ENCODE results near the gene RSPH1. TPM values are rescaled to one million over a fixed set of nuclear protein-coding genes. Genes with fewer than 3 reads are reported as not detected.

Gene RSPH1
- total RNA-seq, 1 experiment from 2014 or later = 0.31 TPM

DNA sequence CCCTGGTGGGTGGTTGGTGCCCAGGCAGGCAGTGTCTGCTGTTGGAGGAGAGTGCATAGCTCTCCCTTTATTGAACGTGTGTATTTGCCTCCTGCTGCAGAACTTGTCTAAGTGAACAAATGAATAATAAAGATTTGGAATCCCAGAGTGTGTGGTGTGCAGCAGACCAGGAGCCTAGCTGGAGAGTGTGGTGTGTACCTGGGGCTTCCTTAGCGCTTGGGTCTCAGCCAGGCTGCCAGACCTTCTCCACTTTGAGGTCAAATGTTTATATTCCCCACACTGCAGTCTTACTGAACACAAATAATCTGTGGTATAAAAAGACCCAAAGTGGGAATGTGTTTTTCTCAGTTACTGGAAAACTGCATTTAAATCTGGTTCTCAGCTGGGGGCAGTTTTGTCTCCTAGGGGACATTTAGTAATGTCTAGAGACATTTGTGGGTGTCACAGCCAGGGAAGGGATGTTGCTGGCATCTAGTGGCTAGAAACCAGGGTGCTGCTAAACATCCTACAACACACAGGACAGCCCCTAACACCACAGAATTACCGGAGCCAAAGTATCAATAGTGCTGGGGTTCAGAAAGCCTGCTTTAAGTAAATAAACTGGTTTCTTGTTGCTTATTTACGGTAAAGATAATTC, 41.2 kb upstream of the RSPH1 start:
- Histone ChIP-seq H3K18ac (ENCODE audit: insufficient read length, low read depth, low read length) (no peak overlapping the region), H3K23ac (ENCODE audit: insufficient read length, low read depth, low read length) (no peak overlapping the region), H4K20me1 (ENCODE audit: control insufficient read depth, insufficient read depth, insufficient read length) (no peaks in the 10 kb centered on the region), H3K4me1 (ENCODE audit: insufficient read depth, low read length) (peaks cover 2% of the 10 kb centered on the region; the same call in 1 of the 2 replicates), H2BK15ac (ENCODE audit: low read depth, low read length) (no peak overlapping the region), H3K27me3 (ENCODE audit: insufficient read depth, low read length) (no peaks in the 10 kb centered on the region), H3K23me2 (ENCODE audit: insufficient read length, low read depth, low read length, poor library complexity, severe bottlenecking) (no peaks in the 10 kb centered on the region), H3K9me3 (ENCODE audit: control insufficient read depth, low read depth, low read length) (no peaks in the 10 kb centered on the region), H2BK12ac (ENCODE audit: insufficient read length, low read depth, low read length) (no peak overlapping the region), H3K9ac (ENCODE audit: extremely low read depth, insufficient read length, low read length) (no peak overlapping the region), H3K4me2 (ENCODE audit: insufficient read depth, insufficient read length, low read length) (no peak overlapping the region), H3K79me2 (ENCODE audit: insufficient read depth, low read length) (no peaks in the 10 kb centered on the region), H2AFZ (ENCODE audit: low read length) (no peak overlapping the region), H3K14ac (ENCODE audit: insufficient read depth, low read length) (no peak overlapping the region), H2AK5ac (ENCODE audit: insufficient read length, low read length) (no peak overlapping the region), H2BK5ac (ENCODE audit: insufficient read length, low read length) (no peak overlapping the region), H3K79me1 (ENCODE audit: insufficient read depth, low read depth, low read length, poor library complexity, severe bottlenecking) (no peaks in the 10 kb centered on the region), H3T11ph (ENCODE audit: low read length) (no peak overlapping the region), H4K5ac (ENCODE audit: insufficient read length, low read depth, low read length) (no peak overlapping the region), H2BK120ac (ENCODE audit: low read depth, low read length, poor library complexity, severe bottlenecking) (no peak overlapping the region), H3K27ac (ENCODE audit: insufficient read length, low read depth, low read length) (no peak overlapping the region), H2BK20ac (ENCODE audit: low read depth, low read length, poor library complexity, severe bottlenecking) (no peak overlapping the region), H3K56ac (ENCODE audit: insufficient read length, low read depth, low read length) (no peak overlapping the region), H3K4ac (ENCODE audit: low read depth, low read length) (no peak overlapping the region), H4K8ac (replicated peaks; ENCODE audit: insufficient read length, low read depth, low read length) (no peak overlapping the region), H4K91ac (ENCODE audit: insufficient read length, low read depth, low read length) (no peak overlapping the region)
- no peak for DNase-seq
- TF ChIP-seq CTCF (conservative IDR thresholded peaks at IDR 0.05) = peak; percentile 46
- no peaks in the 10 kb centered on the region for H3K9me3 Mint-ChIP-seq
- no CpG with 5 or more reads among the region's 4 CpGs for WGBS (ENCODE audit: extremely low coverage, insufficient read length, low lambda C conversion rate)
- H3K4me1 Mint-ChIP-seq = peaks cover 14 to 16% of the 10 kb centered on the region in 2 experiments
- H3K27me3 Mint-ChIP-seq (ENCODE audit: low read depth) = no peaks in the 10 kb centered on the region
- 0 out of 7 replicates have a peak overlapping the region, but pooled peaks of 1 of the 3 experiments have one; percentile 25 for H3K27ac Mint-ChIP-seq
- H3K4me3 Mint-ChIP-seq = no peak overlapping the region
- H3K36me3 Mint-ChIP-seq (ENCODE audit: insufficient read depth in 1 of 3, low read depth in 3 of 3) = peaks cover 0 to 58% (median 12%) of the 10 kb centered on the region in 3 experiments; a peak in 5 of 7 replicates

Data from H9 (cell line).